Measurements from ENCODE around the gene PARP12.

DNA sequence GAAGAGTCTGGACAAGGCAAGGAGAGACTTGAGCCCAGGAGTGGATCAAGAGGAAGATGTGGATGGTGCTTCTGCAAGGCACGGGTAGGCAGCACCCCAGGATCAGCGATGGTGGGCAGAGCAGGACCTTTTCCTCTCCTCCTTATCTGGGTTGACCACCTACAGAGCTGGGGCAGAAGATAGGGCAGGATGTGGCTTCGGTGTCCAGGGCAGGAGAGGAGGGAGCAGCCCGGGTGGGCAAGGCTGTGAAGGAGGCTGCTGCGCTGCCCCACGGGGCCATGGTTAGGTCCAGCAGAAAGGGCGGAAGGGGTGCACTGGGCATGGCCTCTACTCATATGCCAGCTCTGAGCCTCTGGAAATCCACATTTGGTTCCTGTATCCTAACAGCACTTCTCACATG lies 20.0 kb upstream of the PARP12 start:
- TF ChIP-seq, protein P1, sequence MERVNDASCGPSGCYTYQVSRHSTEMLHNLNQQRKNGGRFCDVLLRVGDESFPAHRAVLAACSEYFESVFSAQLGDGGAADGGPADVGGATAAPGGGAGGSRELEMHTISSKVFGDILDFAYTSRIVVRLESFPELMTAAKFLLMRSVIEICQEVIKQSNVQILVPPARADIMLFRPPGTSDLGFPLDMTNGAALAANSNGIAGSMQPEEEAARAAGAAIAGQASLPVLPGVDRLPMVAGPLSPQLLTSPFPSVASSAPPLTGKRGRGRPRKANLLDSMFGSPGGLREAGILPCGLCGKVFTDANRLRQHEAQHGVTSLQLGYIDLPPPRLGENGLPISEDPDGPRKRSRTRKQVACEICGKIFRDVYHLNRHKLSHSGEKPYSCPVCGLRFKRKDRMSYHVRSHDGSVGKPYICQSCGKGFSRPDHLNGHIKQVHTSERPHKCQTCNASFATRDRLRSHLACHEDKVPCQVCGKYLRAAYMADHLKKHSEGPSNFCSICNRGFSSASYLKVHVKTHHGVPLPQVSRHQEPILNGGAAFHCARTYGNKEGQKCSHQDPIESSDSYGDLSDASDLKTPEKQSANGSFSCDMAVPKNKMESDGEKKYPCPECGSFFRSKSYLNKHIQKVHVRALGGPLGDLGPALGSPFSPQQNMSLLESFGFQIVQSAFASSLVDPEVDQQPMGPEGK (CRISPR knock-in tag; IDR thresholded peaks at IDR 0.05; ENCODE audit: borderline replicate concordance) = no peak
- TF ChIP-seq TOX (CRISPR knock-in tag; IDR thresholded peaks at IDR 0.05; ENCODE audit: borderline replicate concordance) = no peak
- TF ChIP-seq OSR1 (CRISPR knock-in tag; IDR thresholded peaks at IDR 0.05) = no peak
- TF ChIP-seq, protein P2, sequence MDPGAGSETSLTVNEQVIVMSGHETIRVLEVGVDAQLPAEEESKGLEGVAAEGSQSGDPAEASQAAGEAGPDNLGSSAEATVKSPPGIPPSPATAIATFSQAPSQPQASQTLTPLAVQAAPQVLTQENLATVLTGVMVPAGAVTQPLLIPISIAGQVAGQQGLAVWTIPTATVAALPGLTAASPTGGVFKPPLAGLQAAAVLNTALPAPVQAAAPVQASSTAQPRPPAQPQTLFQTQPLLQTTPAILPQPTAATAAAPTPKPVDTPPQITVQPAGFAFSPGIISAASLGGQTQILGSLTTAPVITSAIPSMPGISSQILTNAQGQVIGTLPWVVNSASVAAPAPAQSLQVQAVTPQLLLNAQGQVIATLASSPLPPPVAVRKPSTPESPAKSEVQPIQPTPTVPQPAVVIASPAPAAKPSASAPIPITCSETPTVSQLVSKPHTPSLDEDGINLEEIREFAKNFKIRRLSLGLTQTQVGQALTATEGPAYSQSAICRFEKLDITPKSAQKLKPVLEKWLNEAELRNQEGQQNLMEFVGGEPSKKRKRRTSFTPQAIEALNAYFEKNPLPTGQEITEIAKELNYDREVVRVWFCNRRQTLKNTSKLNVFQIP (CRISPR knock-in tag; IDR thresholded peaks at IDR 0.05; ENCODE audit: borderline replicate concordance, low read depth) = no peak
